OCI-LY1 (cell line): ENCODE results near the gene TRAPPC4.

ENCODE experiments used
- CTCF ChIP-seq: fragments of 200-600 bp; sonication (generic), shearing (Covaris generic); IDR thresholded peaks from 2 replicates; pipeline ENCODE4 v1.5.1; 2017; ENCODE audit warnings: mild to moderate bottlenecking, antibody characterized with exemption, low read length, moderate library complexity, mixed read lengths
- EZH2 ChIP-seq: fragments of 200-600 bp; sonication (generic), shearing (Covaris generic); IDR thresholded peaks from 2 replicates; pipeline ENCODE4 v1.8.0; 2017; ENCODE audit warnings: borderline replicate concordance, mixed run types, mild to moderate bottlenecking, antibody characterized with exemption, low read length, moderate library complexity, mixed read lengths

GRCh38 chr11:118979434-118979833, 39.1 kb upstream of the TRAPPC4 start:
- no peak for TF ChIP-seq EZH2
- no peak for TF ChIP-seq CTCF
